Urinary bladder (tissue), 4 donors: ENCODE measurements around the gene TBC1D22A. TPM values are rescaled to one million over a fixed set of nuclear protein-coding genes. Genes with fewer than 3 reads are reported as not detected.

Experiments used
- DNase-seq: peaks from one replicate; pipeline ENCODE4 v3.0.0-alpha.2; 2015; ENCODE audit errors: extremely low spot score
- H3K27ac ChIP-seq: one replicate; pipeline ENCODE4 v1.5.1; 2013; ENCODE audit warnings: low read depth, mild to moderate bottlenecking, moderate library complexity
- H3K36me3 ChIP-seq: one replicate; pipeline ENCODE4 v1.6.1; 2013; ENCODE audit warnings: mild to moderate bottlenecking, moderate library complexity; ENCODE audit not compliant: insufficient read depth
- H3K4me1 ChIP-seq: one replicate; pipeline ENCODE4 v1.6.1; 2013; ENCODE audit warnings: mild to moderate bottlenecking, moderate library complexity; ENCODE audit not compliant: insufficient read depth
- H3K4me3 ChIP-seq: one replicate; pipeline ENCODE4 v1.5.1; 2013; ENCODE audit warnings: low read depth, low read length
- WGBS: extraction: QIAGEN DNeasy Blood & Tissue Kit; methylation state at CpG from one replicate; pipeline ENCODE4 v1.1.7; 2013; 5-methylcytosine and 5-hydroxymethylcytosine counted together
- polyA plus RNA-seq: library from polyadenylated mRNA; stranded (reverse); fragments of 200-250 nt; gene quantifications from one replicate; pipeline ENCODE4 v1.2.3, GENCODE V29; 2013
- total RNA-seq: library from RNA; depleted of rRNA; stranded (reverse); fragments of >200 nt; gene quantifications from one replicate; pipeline ENCODE4 v1.2.3, GENCODE V29; 2014
- donor health status: healthy with polysubstance abuse.
- donor health status: healthy.

Gene TBC1D22A
- total and polyA plus RNA-seq, 2 donors, result 7.7 to 19.1 TPM

GRCh38 chr22:47196881-47197772 lies 434.7 kb downstream of the TBC1D22A start:
- 51% methylated on average over 27 of the region's 27 CpGs for WGBS
- Histone ChIP-seq H3K27ac (no peak overlapping the region), H3K4me3 (no peak overlapping the region), H3K36me3 (no peaks in the 10 kb centered on the region), H3K4me1 (no peaks in the 10 kb centered on the region)
- no peak for DNase-seq

- no peaks in the 10 kb centered on the region for H3K4me1 ChIP-seq
- no peaks in the 10 kb centered on the region for H3K36me3 ChIP-seq
- DNase-seq, result no peak
- 73% methylated on average over 25 of the region's 25 CpGs for WGBS
- H3K27ac ChIP-seq, result no peak overlapping the region
- no peak overlapping the region for H3K4me3 ChIP-seq
Observed at GRCh38 chr22:47197773-47198500, 435.5 kb downstream of the TBC1D22A start.

GRCh38 chr22:47198801-47199251 lies 436.4 kb downstream of the TBC1D22A start:
- DNase-seq, result no peak
- Histone ChIP-seq H3K4me1 (no peaks in the 10 kb centered on the region), H3K4me3 (no peak overlapping the region), H3K27ac (no peak overlapping the region), H3K36me3 (no peaks in the 10 kb centered on the region)
- WGBS, result 93% methylated on average over 19 of the region's 19 CpGs

- no peaks in the 10 kb centered on the region for H3K36me3 ChIP-seq
- no peak overlapping the region for H3K27ac ChIP-seq
- H3K4me3 ChIP-seq, result no peak overlapping the region
- no peak for DNase-seq
- H3K4me1 ChIP-seq, result no peaks in the 10 kb centered on the region
- 89% methylated on average over 33 of the region's 33 CpGs for whole genome bisulfite sequencing
Observed at GRCh38 chr22:47199261-47199978, 437.0 kb downstream of the TBC1D22A start.

GRCh38 chr22:47199979-47200272 lies 437.5 kb downstream of the TBC1D22A start:
- Histone ChIP-seq H3K27ac (no peak overlapping the region), H3K4me3 (no peak overlapping the region), H3K36me3 (no peaks in the 10 kb centered on the region), H3K4me1 (no peaks in the 10 kb centered on the region)
- no peak for DNase-seq
- WGBS, result 55% methylated on average over 10 of the region's 10 CpGs

GRCh38 chr22:47200273-47201051 lies 438.0 kb downstream of the TBC1D22A start:
- Histone ChIP-seq H3K4me3 (no peak overlapping the region), H3K4me1 (no peaks in the 10 kb centered on the region), H3K36me3 (no peaks in the 10 kb centered on the region), H3K27ac (no peak overlapping the region)
- 51% methylated on average over 25 of the region's 25 CpGs for WGBS
- no peak for DNase-seq

GRCh38 chr22:47201186-47201995 lies 438.9 kb downstream of the TBC1D22A start:
- 89% methylated on average over 15 of the region's 15 CpGs for WGBS
- no peak overlapping the region for H3K27ac ChIP-seq
- no peak for DNase-seq
- H3K4me3 ChIP-seq, result no peak overlapping the region
- no peaks in the 10 kb centered on the region for H3K36me3 ChIP-seq
- H3K4me1 ChIP-seq, result no peaks in the 10 kb centered on the region

- Histone ChIP-seq H3K27ac (no peak overlapping the region), H3K4me1 (no peaks in the 10 kb centered on the region), H3K36me3 (no peaks in the 10 kb centered on the region), H3K4me3 (no peak overlapping the region)
- WGBS, result 93% methylated on average over 27 of the region's 27 CpGs
- DNase-seq, result no peak
Observed at GRCh38 chr22:47201996-47202818, 439.8 kb downstream of the TBC1D22A start.

GRCh38 chr22:47202819-47203553 lies 440.5 kb downstream of the TBC1D22A start:
- WGBS, result 90% methylated on average over 16 of the region's 16 CpGs
- no peak overlapping the region for H3K4me3 ChIP-seq
- no peaks in the 10 kb centered on the region for H3K36me3 ChIP-seq
- no peak overlapping the region for H3K27ac ChIP-seq
- H3K4me1 ChIP-seq, result no peaks in the 10 kb centered on the region
- DNase-seq, result no peak

GRCh38 chr22:47203554-47203991 lies 441.1 kb downstream of the TBC1D22A start:
- 58% methylated on average over 10 of the region's 10 CpGs for WGBS
- no peak for DNase-seq
- Histone ChIP-seq H3K27ac (no peak overlapping the region), H3K4me1 (no peaks in the 10 kb centered on the region), H3K36me3 (no peaks in the 10 kb centered on the region), H3K4me3 (no peak overlapping the region)
